ENCODE results near the gene A2ML1. TPM values are rescaled to one million over a fixed set of nuclear protein-coding genes. Genes with fewer than 3 reads are reported as not detected.

Gene A2ML1
- total and polyA plus RNA-seq, 3 donors from 2014 or later, result 20.0 to 81.1 (median 47.6) TPM

DNA sequence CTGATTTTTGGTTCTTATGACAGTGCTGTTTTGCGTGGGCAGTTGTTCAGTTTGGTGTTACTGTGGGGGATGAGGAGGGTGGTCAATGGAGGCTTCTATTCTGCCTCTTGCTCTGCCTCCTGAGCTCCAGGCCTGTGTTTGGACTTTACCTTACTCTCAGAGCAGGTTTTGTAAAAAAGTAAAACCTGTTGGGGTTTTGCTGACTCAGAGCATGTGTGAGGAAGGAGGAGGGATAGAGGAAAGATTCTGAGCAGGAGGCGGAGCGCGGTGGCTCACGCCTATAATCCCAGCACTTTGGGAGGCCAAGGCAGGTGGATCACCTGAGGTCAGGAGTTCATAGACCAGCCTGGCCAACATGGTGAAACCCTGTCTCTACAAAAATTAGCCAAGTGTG, 6.7 kb downstream of the A2ML1 start:
- no peak for TF ChIP-seq POLR2A (IDR thresholded peaks at IDR 0.05)
- TF ChIP-seq CTCF (IDR thresholded peaks at IDR 0.05), result no peak
- H3K27ac ChIP-seq, result no peak overlapping the region

DNA sequence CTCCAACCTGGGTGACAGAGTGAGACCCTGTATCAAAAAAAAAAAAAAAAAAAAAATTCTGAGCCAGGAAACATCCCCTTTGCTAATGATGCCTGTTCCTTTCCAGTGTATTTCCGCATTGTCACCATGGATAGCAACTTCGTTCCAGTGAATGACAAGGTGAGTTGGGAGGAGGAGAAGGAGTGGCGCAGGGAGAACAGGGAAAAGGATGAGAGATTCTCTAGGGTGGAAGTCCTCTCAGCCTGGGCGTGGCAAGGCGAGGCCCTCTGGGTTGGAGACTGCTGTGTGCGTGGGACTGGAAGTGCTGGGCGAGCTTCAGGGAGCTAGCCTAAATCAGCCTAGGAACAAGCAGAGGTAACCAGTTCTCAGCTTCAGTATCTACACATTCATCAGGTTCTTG, 7.2 kb downstream of the A2ML1 start:
- intact Hi-C loops (cut with DNase I; ENCODE audit: low total_unique reads), result no loop called here
- Histone ChIP-seq H3K27ac (no peak overlapping the region), H3K4me3 (no peak overlapping the region), H3K9me3 (no peaks in the 10 kb centered on the region), H3K27me3 (no peaks in the 10 kb centered on the region), H3K36me3 (ENCODE audit: low read depth, missing control alignments) (no peaks in the 10 kb centered on the region), H3K4me1 (no peaks in the 10 kb centered on the region)
- DNase-seq, result no peak
- 91 to 96% methylated on average over 7 of the region's 7 CpGs for WGBS, 2 donors
- no peak for TF ChIP-seq POLR2A (IDR thresholded peaks at IDR 0.05)
- no peak for TF ChIP-seq CTCF (IDR thresholded peaks at IDR 0.05)

More for the DNA sequence above, 6.7 kb downstream of the A2ML1 start:
- Histone ChIP-seq H3K9me3 (no peaks in the 10 kb centered on the region), H3K36me3 (ENCODE audit: low read depth, missing control alignments) (no peaks in the 10 kb centered on the region), H3K27me3 (no peaks in the 10 kb centered on the region), H3K4me1 (no peaks in the 10 kb centered on the region), H3K4me3 (no peak overlapping the region)
- no peak for DNase-seq
- intact Hi-C loops (cut with DNase I; ENCODE audit: low total_unique reads), result no loop called here
- WGBS, 2 donors, result 77 to 81% methylated on average over 5 of the region's 5 CpGs

GRCh38 chr12:8831116-8831515, 8.7 kb downstream of the A2ML1 start:
- no peak overlapping the region for H3K27ac ChIP-seq
- H3K36me3 ChIP-seq (ENCODE audit: low read depth, missing control alignments), result no peaks in the 10 kb centered on the region
- no peaks in the 10 kb centered on the region for H3K9me3 ChIP-seq
- H3K27me3 ChIP-seq, result no peaks in the 10 kb centered on the region
- 95 to 97% methylated on average over 9 of the region's 9 CpGs for WGBS, 2 donors
- intact Hi-C loops (cut with DNase I; ENCODE audit: low total_unique reads), result no loop called here
- no peaks in the 10 kb centered on the region for H3K4me1 ChIP-seq
- DNase-seq, result no peak
- no peak overlapping the region for H3K4me3 ChIP-seq
- TF ChIP-seq POLR2A (IDR thresholded peaks at IDR 0.05) (no peak), CTCF (IDR thresholded peaks at IDR 0.05) (no peak)

DNA sequence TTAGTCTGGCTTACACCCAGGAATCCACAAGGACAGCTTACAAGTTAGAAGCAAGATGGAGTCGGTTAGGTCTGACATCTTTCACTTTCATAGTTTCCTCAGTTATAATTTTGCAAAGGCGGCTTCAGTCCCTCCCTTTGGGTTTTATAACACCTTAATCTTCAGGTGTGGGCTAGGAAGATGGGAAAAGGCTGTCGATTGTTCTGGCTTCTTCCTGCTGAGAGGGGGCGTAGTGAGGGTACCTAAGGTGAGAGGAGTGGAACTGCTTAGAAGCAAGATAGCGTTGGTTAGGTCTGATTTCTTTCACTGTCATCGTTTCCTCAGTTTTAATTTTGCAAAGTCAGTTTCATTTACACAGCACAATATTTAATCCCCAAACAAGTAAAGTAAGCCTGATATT, 10.1 kb downstream of the A2ML1 start:
- intact Hi-C loops (cut with DNase I; ENCODE audit: low total_unique reads), result no loop called here

More for the DNA sequence above, 10.1 kb downstream of the A2ML1 start:
- Histone ChIP-seq H3K36me3 (ENCODE audit: low read depth, missing control alignments) (no peaks in the 10 kb centered on the region), H3K27ac (no peak overlapping the region), H3K27me3 (no peaks in the 10 kb centered on the region), H3K4me1 (no peaks in the 10 kb centered on the region), H3K4me3 (no peak overlapping the region), H3K9me3 (no peaks in the 10 kb centered on the region)
- no peak for DNase-seq
- TF ChIP-seq CTCF (IDR thresholded peaks at IDR 0.05), result no peak
- no peak for TF ChIP-seq POLR2A (IDR thresholded peaks at IDR 0.05)
- WGBS, 2 donors, result 86 to 87% methylated on average over 6 of the region's 6 CpGs
